Activated naive CD4-positive, alpha-beta T cell treated with anti-CD3 and anti-CD28 coated beads, Interleukin-2, amount 50 U/mL, for 24 hours (primary cell): ENCODE measurements around the gene MT1F.

Source experiments
- H3K27ac Mint-ChIP-seq: one replicate; pipeline ENCODE4 v1.8.0; 2021; ENCODE audit warnings: mild to moderate bottlenecking, mixed read lengths
- H3K27me3 Mint-ChIP-seq: one replicate; pipeline ENCODE4 v1.8.0; 2021; ENCODE audit warnings: mixed read lengths
- H3K36me3 Mint-ChIP-seq: one replicate; pipeline ENCODE4 v1.8.0; 2021; ENCODE audit warnings: mixed read lengths
- H3K4me1 Mint-ChIP-seq: one replicate; pipeline ENCODE4 v1.8.0; 2021; ENCODE audit warnings: mixed read lengths
- H3K4me3 Mint-ChIP-seq: one replicate; pipeline ENCODE4 v1.8.0; 2021; ENCODE audit warnings: mild to moderate bottlenecking, mixed read lengths
- H3K9me3 Mint-ChIP-seq: one replicate; pipeline ENCODE4 v1.8.0; 2021; ENCODE audit warnings: mixed read lengths

Gene MT1F

GRCh38 chr16:56633535-56633934, 24.2 kb upstream of the MT1F start:
- Mint-ChIP-seq H3K27me3 (peaks cover 52% of the 10 kb centered on the region), H3K27ac (no peak overlapping the region), H3K4me1 (peaks cover 28% of the 10 kb centered on the region), H3K4me3 (peak overlapping the region; percentile 39), H3K36me3 (no peaks in the 10 kb centered on the region), H3K9me3 (no peaks in the 10 kb centered on the region)

GRCh38 chr16:56634715-56635440, 22.9 kb upstream of the MT1F start:
- Mint-ChIP-seq H3K27me3 (peaks cover 64% of the 10 kb centered on the region), H3K9me3 (no peaks in the 10 kb centered on the region), H3K4me1 (peaks cover 28% of the 10 kb centered on the region), H3K36me3 (no peaks in the 10 kb centered on the region), H3K27ac (peak overlapping the region; percentile 24), H3K4me3 (peak overlapping the region; percentile 72)

DNA sequence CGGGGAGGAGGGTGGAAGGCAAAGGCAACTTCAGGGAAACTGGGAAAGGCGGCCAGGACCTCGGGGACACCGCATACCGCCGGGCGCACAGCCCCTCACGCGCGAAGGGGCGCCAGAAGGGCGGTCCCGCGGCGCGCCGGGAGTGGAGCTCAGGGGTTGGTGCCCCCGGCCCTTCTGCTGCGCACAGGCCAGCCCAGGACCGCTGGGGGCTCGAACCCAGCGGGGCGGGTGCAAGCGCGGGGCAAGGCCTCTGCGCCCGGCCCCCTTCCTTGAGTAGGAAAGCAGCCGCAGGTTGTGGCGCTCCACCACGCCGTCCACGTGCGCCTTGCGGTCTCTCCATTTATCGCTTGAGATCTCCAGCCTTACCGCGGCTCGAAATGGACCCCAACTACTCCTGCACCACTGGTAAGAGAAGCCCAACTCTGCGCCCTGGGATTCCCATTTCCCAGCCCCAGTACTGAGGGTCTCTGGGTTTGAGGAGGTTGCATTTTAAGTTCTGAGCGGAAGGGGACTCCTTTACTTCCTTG, 22.3 kb upstream of the MT1F start:
- peaks cover 28% of the 10 kb centered on the region for H3K4me1 Mint-ChIP-seq
- peaks cover 69% of the 10 kb centered on the region for H3K27me3 Mint-ChIP-seq
- H3K4me3 Mint-ChIP-seq, result peak overlapping the region; percentile 30
- no peak overlapping the region for H3K27ac Mint-ChIP-seq
- H3K9me3 Mint-ChIP-seq, result no peaks in the 10 kb centered on the region
- H3K36me3 Mint-ChIP-seq, result no peaks in the 10 kb centered on the region

DNA sequence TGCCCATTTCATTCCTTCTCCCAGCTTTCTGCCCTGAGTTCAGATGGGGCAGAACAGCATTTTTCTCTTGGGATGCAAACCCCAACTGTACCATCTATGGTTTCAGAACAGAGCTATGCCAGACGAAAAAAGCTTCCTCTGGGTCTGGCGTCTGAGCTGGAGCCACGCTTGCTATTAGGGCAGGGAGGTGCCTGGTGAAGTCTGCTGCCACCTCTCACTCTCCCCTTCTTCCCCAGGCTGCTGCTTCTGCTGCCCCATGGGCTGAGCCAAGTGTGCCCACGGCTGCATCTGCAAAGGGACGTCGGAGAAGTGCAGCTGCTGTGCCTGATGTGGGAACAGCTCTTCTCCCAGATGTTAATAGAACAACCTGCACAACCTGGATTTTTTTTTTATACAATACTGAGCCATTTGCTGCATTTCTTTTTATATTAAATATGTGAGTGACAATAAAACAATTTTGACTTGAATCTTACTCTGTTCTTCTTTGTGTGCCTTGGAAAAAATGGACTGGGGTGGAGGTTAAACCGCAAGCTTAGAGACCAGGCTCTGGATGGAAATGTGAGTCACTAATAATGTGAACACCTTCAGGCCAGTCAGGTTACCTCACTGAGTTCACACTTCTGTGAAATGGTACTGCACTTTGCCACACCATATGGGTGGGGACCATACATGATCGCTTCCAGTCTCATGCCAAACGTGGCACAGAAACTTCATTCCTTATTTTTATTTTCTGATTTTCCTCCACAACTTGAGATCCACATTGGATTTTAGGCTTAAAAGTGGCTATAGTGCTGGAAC, 20.9 kb upstream of the MT1F start:
- H3K4me1 Mint-ChIP-seq, result peaks cover 23% of the 10 kb centered on the region
- no peaks in the 10 kb centered on the region for H3K36me3 Mint-ChIP-seq
- no peaks in the 10 kb centered on the region for H3K9me3 Mint-ChIP-seq
- peaks cover 63% of the 10 kb centered on the region for H3K27me3 Mint-ChIP-seq
- H3K27ac Mint-ChIP-seq, result no peak overlapping the region
- no peak overlapping the region for H3K4me3 Mint-ChIP-seq

DNA sequence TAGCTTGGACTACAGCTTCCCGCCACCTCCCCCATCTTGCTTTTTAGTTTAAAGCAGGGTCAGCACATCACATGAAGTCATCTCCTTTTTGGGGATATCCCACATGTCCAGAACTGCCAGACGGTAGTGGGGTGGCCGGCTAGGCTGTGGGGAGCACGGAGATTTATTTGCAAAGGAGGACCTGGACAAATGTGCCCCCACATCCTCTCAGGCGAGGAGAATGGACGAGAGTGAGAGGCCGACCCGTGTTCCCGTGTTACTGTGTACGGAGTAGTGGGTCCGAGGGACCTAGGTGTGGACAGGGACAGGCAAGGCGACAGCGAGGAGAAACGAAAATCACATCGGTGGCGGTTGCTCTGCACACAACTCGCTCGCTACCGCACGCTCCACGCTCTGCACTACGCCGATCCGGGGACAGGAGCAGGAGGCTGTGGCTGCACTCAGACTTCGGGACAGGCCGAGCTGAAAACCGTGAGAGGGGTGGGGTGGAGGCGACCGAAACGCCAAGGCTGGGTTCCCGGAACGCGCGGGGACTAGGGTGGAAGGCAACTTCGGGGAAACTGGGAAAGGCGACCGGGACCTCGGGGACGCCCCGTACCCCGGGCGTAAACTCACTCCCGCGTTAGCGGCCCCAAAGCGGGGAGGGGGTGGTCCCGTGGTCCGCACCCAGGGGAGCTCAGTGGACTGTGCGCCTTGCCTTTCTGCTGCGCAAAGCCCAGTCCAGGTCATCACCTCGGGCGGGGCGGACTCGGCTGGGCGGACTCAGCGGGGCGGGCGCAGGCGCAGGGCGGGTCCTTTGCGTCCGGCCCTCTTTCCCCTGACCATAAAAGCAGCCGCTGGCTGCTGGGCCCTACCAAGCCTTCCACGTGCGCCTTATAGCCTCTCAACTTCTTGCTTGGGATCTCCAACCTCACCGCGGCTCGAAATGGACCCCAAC, 19.7 kb upstream of the MT1F start, which contains the start of gene MT1A:
MT1A (plus strand) TSS at position 853 of the 937 bp plus-strand sequence; CDS start at position 926, 73 bp downstream.
- peaks cover 60% of the 10 kb centered on the region for H3K27me3 Mint-ChIP-seq
- H3K4me3 Mint-ChIP-seq, result peak within 1 kb of the TSS; percentile 49
- H3K27ac Mint-ChIP-seq, result no peak within 1 kb of the TSS
- no peaks in the 10 kb centered on the region for H3K9me3 Mint-ChIP-seq
- no peaks in the 10 kb centered on the region for H3K36me3 Mint-ChIP-seq
- H3K4me1 Mint-ChIP-seq, result peaks cover 24% of the 10 kb centered on the region

GRCh38 chr16:56639045-56639444, 18.7 kb upstream of the MT1F start:
- H3K27ac Mint-ChIP-seq, result no peak overlapping the region
- peaks cover 52% of the 10 kb centered on the region for H3K27me3 Mint-ChIP-seq
- peaks cover 32% of the 10 kb centered on the region for H3K4me1 Mint-ChIP-seq
- no peak overlapping the region for H3K4me3 Mint-ChIP-seq
- H3K9me3 Mint-ChIP-seq, result no peaks in the 10 kb centered on the region
- H3K36me3 Mint-ChIP-seq, result no peaks in the 10 kb centered on the region

DNA sequence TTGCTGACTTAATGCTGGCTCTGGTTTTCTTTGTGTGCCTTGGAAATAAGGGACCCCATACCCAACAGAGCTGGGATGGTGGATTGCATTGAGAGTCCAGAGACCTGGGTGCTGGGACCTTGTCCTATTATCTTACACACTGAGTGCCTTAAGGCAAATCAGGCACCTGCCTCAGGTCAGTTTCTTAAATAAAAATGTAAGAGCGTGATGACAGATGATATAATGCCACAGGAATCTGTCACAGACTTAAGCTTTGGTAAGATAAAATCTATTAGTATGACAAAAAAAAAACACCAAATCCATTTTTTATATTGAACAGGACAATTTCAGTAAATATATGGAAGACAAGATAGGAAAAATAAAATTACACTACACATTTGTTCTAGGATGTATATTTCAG, 17.7 kb upstream of the MT1F start:
- Mint-ChIP-seq H3K27me3 (peaks cover 45% of the 10 kb centered on the region), H3K4me3 (no peak overlapping the region), H3K27ac (no peak overlapping the region), H3K36me3 (no peaks in the 10 kb centered on the region), H3K9me3 (no peaks in the 10 kb centered on the region), H3K4me1 (peaks cover 31% of the 10 kb centered on the region)

DNA sequence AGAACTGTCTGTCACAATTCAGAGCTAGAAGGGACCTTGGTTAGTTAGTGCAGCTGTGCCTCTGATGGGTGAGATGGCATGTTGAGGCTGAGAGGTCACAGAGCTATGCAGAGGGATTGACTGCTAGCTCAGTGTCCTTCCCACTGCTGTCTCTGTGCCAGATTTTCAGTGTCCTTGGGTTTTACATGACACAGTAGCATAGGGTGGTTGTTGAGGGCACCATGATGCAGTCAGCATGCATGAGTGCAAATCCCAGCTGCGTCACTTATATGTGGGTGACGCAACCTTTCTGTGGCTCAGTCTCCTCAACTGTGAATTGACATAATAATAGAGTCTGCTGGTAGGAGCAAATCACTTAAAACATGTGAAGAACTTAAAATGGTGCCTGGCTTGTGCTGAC, 16.6 kb upstream of the MT1F start:
- Mint-ChIP-seq H3K36me3 (no peaks in the 10 kb centered on the region), H3K27ac (no peak overlapping the region), H3K9me3 (no peaks in the 10 kb centered on the region), H3K27me3 (peaks cover 39% of the 10 kb centered on the region), H3K4me1 (peaks cover 27% of the 10 kb centered on the region), H3K4me3 (no peak overlapping the region)

DNA sequence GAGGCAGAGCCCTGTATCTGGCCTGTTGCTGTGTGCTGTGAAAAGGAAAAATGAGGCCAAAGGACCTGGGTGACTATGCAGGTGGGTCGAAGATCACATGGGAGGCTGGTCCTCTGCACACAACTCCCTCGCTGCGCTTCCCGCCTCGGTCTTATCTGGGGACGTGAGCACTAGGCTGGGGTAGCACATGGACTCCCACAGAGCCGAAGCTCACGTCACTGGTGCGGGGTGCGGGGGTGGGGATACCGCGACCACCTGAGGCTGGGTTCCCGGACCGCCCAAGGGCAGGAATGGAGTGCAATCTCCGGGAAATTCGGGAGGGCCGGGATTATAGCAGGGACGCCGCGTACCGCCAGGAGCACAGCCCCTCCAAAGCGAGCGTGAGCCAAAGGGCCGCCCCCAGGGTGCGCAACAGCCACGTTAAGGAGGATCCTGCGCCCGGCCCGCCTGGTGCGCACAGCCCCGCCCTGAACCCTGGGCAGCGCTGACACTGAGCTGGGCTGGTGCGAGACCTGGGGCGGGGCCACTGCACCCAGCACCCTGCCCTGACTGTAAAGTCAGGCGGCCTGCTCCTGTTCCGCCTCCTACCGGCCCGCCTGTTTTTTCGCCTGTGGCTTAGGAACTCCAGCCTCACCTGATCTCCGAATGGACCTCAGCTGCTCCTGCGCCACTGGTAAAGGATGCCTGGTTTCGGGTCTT, 14.5 kb upstream of the MT1F start:
- Mint-ChIP-seq H3K9me3 (no peaks in the 10 kb centered on the region), H3K4me1 (peaks cover 21% of the 10 kb centered on the region), H3K27ac (no peak overlapping the region), H3K36me3 (no peaks in the 10 kb centered on the region), H3K27me3 (peaks cover 24% of the 10 kb centered on the region), H3K4me3 (peak overlapping the region; percentile 78)

DNA sequence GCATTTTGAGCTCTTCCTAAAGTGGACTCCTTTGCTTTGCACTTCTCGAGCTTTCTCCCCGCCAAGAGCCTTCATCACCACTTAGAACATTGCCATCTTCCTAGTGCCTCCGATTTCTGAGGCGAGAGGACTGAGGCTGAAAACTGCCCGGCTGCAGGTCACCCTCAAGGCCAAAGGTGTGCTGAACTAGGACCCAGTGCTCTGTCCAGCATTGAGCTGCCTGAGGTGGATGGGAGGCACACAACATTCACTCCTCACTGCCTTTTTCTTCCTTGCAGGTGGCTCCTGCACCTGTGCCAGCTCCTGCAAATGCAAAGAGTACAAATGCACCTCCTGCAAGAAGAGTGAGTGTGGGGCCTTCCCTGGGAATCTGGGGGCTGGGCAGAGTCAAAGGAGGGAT, 13.9 kb upstream of the MT1F start:
- no peak overlapping the region for H3K27ac Mint-ChIP-seq
- H3K36me3 Mint-ChIP-seq, result no peaks in the 10 kb centered on the region
- peaks cover 22% of the 10 kb centered on the region for H3K27me3 Mint-ChIP-seq
- H3K4me3 Mint-ChIP-seq, result peak overlapping the region; percentile 78
- H3K4me1 Mint-ChIP-seq, result peaks cover 21% of the 10 kb centered on the region
- H3K9me3 Mint-ChIP-seq, result no peaks in the 10 kb centered on the region

- Mint-ChIP-seq H3K4me3 (no peak overlapping the region), H3K27ac (no peak overlapping the region)
Measured at GRCh38 chr16:56645311-56645710, 12.4 kb upstream of the MT1F start.

DNA sequence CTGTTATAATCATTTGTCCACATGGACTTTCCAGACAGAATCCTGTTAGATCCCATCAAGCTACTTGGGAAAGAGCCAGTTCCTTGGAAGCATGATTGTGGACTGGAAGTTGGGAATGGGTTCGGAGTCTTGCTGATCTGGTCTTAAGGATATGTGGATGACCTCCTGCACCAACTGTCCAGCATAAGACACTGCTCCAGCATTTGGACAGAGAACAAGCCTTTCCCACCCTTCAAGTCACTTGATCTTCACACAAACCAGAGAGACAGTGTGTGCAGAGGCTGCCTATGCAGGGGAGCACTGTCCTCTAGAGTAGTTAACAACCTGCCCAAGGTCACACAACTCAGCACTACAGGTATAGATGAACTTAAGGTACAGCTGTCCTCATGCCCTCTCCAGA, 11.9 kb upstream of the MT1F start:
- Mint-ChIP-seq H3K27me3 (peaks cover 4% of the 10 kb centered on the region), H3K4me1 (peaks cover 21% of the 10 kb centered on the region), H3K27ac (no peak overlapping the region), H3K36me3 (no peaks in the 10 kb centered on the region), H3K4me3 (no peak overlapping the region), H3K9me3 (no peaks in the 10 kb centered on the region)

More at GRCh38 chr16:56645311-56645710, 12.4 kb upstream of the MT1F start:
- Mint-ChIP-seq H3K36me3 (no peaks in the 10 kb centered on the region), H3K9me3 (no peaks in the 10 kb centered on the region), H3K4me1 (peaks cover 21% of the 10 kb centered on the region), H3K27me3 (peaks cover 9% of the 10 kb centered on the region)

GRCh38 chr16:56647641-56648431, 9.9 kb upstream of the MT1F start:
- H3K27ac Mint-ChIP-seq, result no peak overlapping the region
- H3K27me3 Mint-ChIP-seq, result peaks cover 4% of the 10 kb centered on the region

GRCh38 chr16:56649271-56649670, 8.5 kb upstream of the MT1F start:
- Mint-ChIP-seq H3K36me3 (no peaks in the 10 kb centered on the region), H3K27me3 (peaks cover 4% of the 10 kb centered on the region), H3K27ac (no peak overlapping the region), H3K9me3 (no peaks in the 10 kb centered on the region), H3K4me3 (no peak overlapping the region), H3K4me1 (peaks cover 1% of the 10 kb centered on the region)

More at GRCh38 chr16:56647641-56648431, 9.9 kb upstream of the MT1F start:
- H3K4me1 Mint-ChIP-seq, result peaks cover 14% of the 10 kb centered on the region
- H3K36me3 Mint-ChIP-seq, result no peaks in the 10 kb centered on the region
- H3K9me3 Mint-ChIP-seq, result no peaks in the 10 kb centered on the region
- H3K4me3 Mint-ChIP-seq, result no peak overlapping the region
